Measurements from ENCODE around the gene ITPKC. TPM values are rescaled to one million over a fixed set of nuclear protein-coding genes. Genes with fewer than 3 reads are reported as not detected.
"Not testable (repeated sequence)": the region's sequence is repeated elsewhere in the genome, so short reads cannot be mapped to it uniquely, and the experiment has no call there.

ITPKC gene
- polyA plus RNA-seq, 1 of the 3 experiments (the other 2 are of a cell fraction) = 6.3 TPM

DNA sequence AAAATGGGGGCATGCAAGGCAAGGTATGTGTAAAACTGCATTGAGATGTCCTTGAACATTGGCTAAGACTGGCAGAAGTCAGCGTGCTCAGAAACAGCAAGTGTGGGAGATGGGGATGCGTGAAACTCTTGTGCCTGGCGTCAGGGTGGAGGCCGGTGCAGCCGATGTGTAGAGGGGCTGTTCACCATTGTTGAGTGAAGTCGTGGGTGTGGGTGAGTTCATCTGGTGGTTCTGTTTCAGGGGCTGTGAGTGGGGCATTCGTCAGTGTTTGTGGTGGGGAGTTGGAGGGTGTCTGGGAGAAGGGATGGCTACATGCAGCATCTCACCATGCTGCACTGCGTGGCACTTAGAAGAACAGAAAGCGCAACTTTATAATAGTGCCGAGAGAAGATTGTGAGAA lies 47.1 kb downstream of the ITPKC start:
- no peaks in the 10 kb centered on the region for H4K20me1 ChIP-seq (ENCODE audit: insufficient read depth)
- no peaks in the 10 kb centered on the region for H3K27me3 ChIP-seq (ENCODE audit: insufficient read depth)
- CTCF ChIA-PET = no interaction called here
- no peak overlapping the region for H2AFZ ChIP-seq (ENCODE audit: low read depth)
- H3K79me2 ChIP-seq (ENCODE audit: insufficient read depth) = peaks cover 14% of the 10 kb centered on the region; the same call in 1 of the 2 replicates
- H3K4me1 ChIP-seq (ENCODE audit: control insufficient read depth in 1 of 2, insufficient read depth in 2 of 2, low read depth in 1 of 2, low read length in 1 of 2) = no peaks in the 10 kb centered on the region
- H3K9me2 ChIP-seq = no peaks in the 10 kb centered on the region
- whole genome bisulfite sequencing (ENCODE audit: low lambda C conversion rate) = 93% methylated on average over 10 of the region's 10 CpGs
- DNase-seq = no peak
- no peak overlapping the region for H3K27ac ChIP-seq (ENCODE audit: low read depth in 2 of 2, low read length in 1 of 2)
- POLR2A ChIA-PET = no interaction called here
- no peak overlapping the region for H3K9ac ChIP-seq
- H3K4me3 ChIP-seq (ENCODE audit: low read depth in 2 of 2, low read length in 1 of 2) = no peak overlapping the region
- H3F3A ChIP-seq (replicated peaks; ENCODE audit: insufficient read depth) = peaks cover 4% of the 10 kb centered on the region
- no peak overlapping the region for H3K4me2 ChIP-seq
- no peaks in the 10 kb centered on the region for H3K9me3 ChIP-seq
- H3K36me3 ChIP-seq (replicated peaks in 1 of 2; ENCODE audit: control insufficient read depth in 1 of 2, insufficient read depth in 2 of 2, low read length in 1 of 2) = peaks cover 30 to 59% of the 10 kb centered on the region in 2 experiments
- TF ChIP-seq, protein P1, sequence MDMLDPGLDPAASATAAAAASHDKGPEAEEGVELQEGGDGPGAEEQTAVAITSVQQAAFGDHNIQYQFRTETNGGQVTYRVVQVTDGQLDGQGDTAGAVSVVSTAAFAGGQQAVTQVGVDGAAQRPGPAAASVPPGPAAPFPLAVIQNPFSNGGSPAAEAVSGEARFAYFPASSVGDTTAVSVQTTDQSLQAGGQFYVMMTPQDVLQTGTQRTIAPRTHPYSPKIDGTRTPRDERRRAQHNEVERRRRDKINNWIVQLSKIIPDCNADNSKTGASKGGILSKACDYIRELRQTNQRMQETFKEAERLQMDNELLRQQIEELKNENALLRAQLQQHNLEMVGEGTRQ (IDR thresholded peaks at IDR 0.05; ENCODE audit: borderline replicate concordance, low read depth, low read length) = no peak
- TF ChIP-seq, protein P2, sequence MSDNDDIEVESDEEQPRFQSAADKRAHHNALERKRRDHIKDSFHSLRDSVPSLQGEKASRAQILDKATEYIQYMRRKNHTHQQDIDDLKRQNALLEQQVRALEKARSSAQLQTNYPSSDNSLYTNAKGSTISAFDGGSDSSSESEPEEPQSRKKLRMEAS (IDR thresholded peaks at IDR 0.05; ENCODE audit: low read depth) = no peak
- TF ChIP-seq EZH2phosphoT487 (IDR thresholded peaks at IDR 0.05; ENCODE audit: borderline replicate concordance, low read depth) (no peak), NRF1 (IDR thresholded peaks at IDR 0.05; ENCODE audit: low read depth, low read length) (no peak), FOXJ3 (CRISPR knock-in tag; IDR thresholded peaks at IDR 0.05) (no peak), RAD21 (IDR thresholded peaks at IDR 0.05; ENCODE audit: low read length) (no peak), POLR2AphosphoS5 (IDR thresholded peaks at IDR 0.05; ENCODE audit: low read depth, low read length) (no peak), RCOR1 (IDR thresholded peaks at IDR 0.05; ENCODE audit: low read length) (no peak), MXI1 (IDR thresholded peaks at IDR 0.05; ENCODE audit: low read depth, low read length) (no peak)

DNA sequence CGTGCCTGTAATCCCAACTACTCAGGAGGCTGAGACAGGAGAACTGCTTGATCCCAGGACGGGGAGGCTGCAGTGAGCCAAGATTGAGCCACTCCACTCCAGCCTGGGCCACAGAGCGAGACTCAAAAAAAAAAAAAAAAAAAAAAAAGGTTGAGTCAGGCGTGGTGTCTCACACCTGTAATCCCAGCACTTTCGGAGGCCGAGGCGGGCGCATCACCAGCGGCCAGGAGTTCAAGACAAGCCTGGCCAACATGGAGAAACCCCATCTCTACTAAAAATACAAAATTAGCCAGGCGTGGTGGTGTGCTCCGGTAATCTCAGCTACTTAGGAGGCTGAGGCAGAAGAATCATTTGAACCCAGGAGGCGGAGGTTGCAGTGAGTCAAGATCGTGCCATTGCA lies 49.5 kb downstream of the ITPKC start:
- not testable (repeated sequence) for H3K4me3 ChIP-seq (ENCODE audit: low read depth in 2 of 2, low read length in 1 of 2)

DNA sequence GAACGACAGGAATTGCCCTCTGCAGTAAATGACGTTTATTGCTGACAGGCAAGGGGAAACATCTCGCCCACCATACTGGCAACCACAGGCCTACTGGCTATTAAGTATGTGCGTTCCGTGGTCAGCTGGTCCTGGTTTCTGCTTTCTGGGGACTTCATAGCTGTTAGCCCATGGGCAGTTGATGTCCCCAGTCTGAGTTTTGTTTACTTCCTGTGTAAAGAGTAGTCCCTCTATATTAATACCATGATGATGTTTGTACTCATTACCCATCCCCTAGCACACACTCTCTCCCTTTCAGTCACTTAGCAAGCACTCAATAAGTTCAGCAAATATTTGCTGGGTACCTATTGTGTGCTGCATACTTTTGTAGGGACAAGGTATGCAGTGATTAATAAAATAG lies 52.0 kb downstream of the ITPKC start:
- ChIA-PET CTCF (no interaction called here), POLR2A (no interaction called here)
- no peak for DNase-seq
- Histone ChIP-seq H3K27me3 (ENCODE audit: insufficient read depth) (no peaks in the 10 kb centered on the region), H4K20me1 (ENCODE audit: insufficient read depth) (no peaks in the 10 kb centered on the region), H3K4me2 (no peak overlapping the region), H3K9me3 (no peaks in the 10 kb centered on the region), H3K4me1 (ENCODE audit: control insufficient read depth in 1 of 2, insufficient read depth in 2 of 2, low read depth in 1 of 2, low read length in 1 of 2) (no peaks in the 10 kb centered on the region), H3K4me3 (ENCODE audit: low read depth in 2 of 2, low read length in 1 of 2) (no peak overlapping the region), H3K36me3 (replicated peaks in 1 of 2; ENCODE audit: control insufficient read depth in 1 of 2, insufficient read depth in 2 of 2, low read length in 1 of 2) (peaks cover 9 to 21% of the 10 kb centered on the region in 2 experiments), H3K79me2 (ENCODE audit: insufficient read depth) (no peaks in the 10 kb centered on the region), H3K27ac (ENCODE audit: low read depth in 2 of 2, low read length in 1 of 2) (no peak overlapping the region), H2AFZ (ENCODE audit: low read depth) (no peak overlapping the region), H3F3A (replicated peaks; ENCODE audit: insufficient read depth) (no peaks in the 10 kb centered on the region), H3K9me2 (no peaks in the 10 kb centered on the region), H3K9ac (no peak overlapping the region)
- WGBS (ENCODE audit: low lambda C conversion rate) = 90% methylated on average over 5 of the region's 5 CpGs
- TF ChIP-seq, protein P3, sequence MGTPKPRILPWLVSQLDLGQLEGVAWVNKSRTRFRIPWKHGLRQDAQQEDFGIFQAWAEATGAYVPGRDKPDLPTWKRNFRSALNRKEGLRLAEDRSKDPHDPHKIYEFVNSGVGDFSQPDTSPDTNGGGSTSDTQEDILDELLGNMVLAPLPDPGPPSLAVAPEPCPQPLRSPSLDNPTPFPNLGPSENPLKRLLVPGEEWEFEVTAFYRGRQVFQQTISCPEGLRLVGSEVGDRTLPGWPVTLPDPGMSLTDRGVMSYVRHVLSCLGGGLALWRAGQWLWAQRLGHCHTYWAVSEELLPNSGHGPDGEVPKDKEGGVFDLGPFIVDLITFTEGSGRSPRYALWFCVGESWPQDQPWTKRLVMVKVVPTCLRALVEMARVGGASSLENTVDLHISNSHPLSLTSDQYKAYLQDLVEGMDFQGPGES (IDR thresholded peaks at IDR 0.05; ENCODE audit: low read depth, low read length) = no peak
- TF ChIP-seq, protein P4, sequence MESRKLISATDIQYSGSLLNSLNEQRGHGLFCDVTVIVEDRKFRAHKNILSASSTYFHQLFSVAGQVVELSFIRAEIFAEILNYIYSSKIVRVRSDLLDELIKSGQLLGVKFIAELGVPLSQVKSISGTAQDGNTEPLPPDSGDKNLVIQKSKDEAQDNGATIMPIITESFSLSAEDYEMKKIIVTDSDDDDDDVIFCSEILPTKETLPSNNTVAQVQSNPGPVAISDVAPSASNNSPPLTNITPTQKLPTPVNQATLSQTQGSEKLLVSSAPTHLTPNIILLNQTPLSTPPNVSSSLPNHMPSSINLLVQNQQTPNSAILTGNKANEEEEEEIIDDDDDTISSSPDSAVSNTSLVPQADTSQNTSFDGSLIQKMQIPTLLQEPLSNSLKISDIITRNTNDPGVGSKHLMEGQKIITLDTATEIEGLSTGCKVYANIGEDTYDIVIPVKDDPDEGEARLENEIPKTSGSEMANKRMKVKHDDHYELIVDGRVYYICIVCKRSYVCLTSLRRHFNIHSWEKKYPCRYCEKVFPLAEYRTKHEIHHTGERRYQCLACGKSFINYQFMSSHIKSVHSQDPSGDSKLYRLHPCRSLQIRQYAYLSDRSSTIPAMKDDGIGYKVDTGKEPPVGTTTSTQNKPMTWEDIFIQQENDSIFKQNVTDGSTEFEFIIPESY (IDR thresholded peaks at IDR 0.05; ENCODE audit: borderline replicate concordance, low read depth) = no peak
- TF ChIP-seq GATA2 (CRISPR knock-in tag; IDR thresholded peaks at IDR 0.05) = no peak
- no peak for TF ChIP-seq RAD21 (IDR thresholded peaks at IDR 0.05; ENCODE audit: low read length)
- no peak for TF ChIP-seq SIN3A (IDR thresholded peaks at IDR 0.05; ENCODE audit: borderline replicate concordance, low read depth, low read length)
- TF ChIP-seq EP300 (IDR thresholded peaks at IDR 0.05; ENCODE audit: borderline replicate concordance in 1 of 2, low read depth in 1 of 2, low read length in 1 of 2) = no peak
- no peak for TF ChIP-seq NRF1 (IDR thresholded peaks at IDR 0.05; ENCODE audit: low read depth, low read length)
- no peak for TF ChIP-seq EZH2phosphoT487 (IDR thresholded peaks at IDR 0.05; ENCODE audit: borderline replicate concordance, low read depth)
- TF ChIP-seq NFIC (IDR thresholded peaks at IDR 0.05; ENCODE audit: borderline replicate concordance) = no peak

More for the DNA sequence above, 49.5 kb downstream of the ITPKC start:
- H3K9me2 ChIP-seq; CTCF ChIA-PET; H4K20me1 ChIP-seq (ENCODE audit: insufficient read depth); H3K4me2 ChIP-seq; H3K27ac ChIP-seq (ENCODE audit: low read depth in 2 of 2, low read length in 1 of 2); H2AFZ ChIP-seq (ENCODE audit: low read depth); POLR2A ChIA-PET; H3K79me2 ChIP-seq (ENCODE audit: insufficient read depth); H3K9ac ChIP-seq; H3K9me3 ChIP-seq; H3F3A ChIP-seq (replicated peaks; ENCODE audit: insufficient read depth); H3K27me3 ChIP-seq (ENCODE audit: insufficient read depth); H3K4me1 ChIP-seq (ENCODE audit: control insufficient read depth in 1 of 2, insufficient read depth in 2 of 2, low read depth in 1 of 2, low read length in 1 of 2); DNase-seq: not testable (repeated sequence)
- 94% methylated on average over 13 of the region's 13 CpGs for WGBS (ENCODE audit: low lambda C conversion rate)
- peaks cover 14 to 43% of the 10 kb centered on the region in 2 experiments for H3K36me3 ChIP-seq (replicated peaks in 1 of 2; ENCODE audit: control insufficient read depth in 1 of 2, insufficient read depth in 2 of 2, low read length in 1 of 2)

Measured in SK-N-SH (cell line).